Upper lobe of left lung (tissue), 4 donors: ENCODE results near the gene KCNMA1.

ENCODE experiments used
- POLR2A ChIP-seq, 4 donors: fragments of 450-650 bp; IDR thresholded peaks; one replicate each; pipeline ENCODE4 v1.5.1; 2016 to 2017; ENCODE audit warnings: antibody characterized with exemption in 4 of 4, mild to moderate bottlenecking in 2 of 4
- POLR2AphosphoS5 ChIP-seq, 2 donors: sonication (generic); formaldehyde crosslinking; IDR thresholded peaks; one replicate each; pipeline ENCODE4 v1.5.1; 2017; ENCODE audit warnings: antibody characterized with exemption in 2 of 2

DNA sequence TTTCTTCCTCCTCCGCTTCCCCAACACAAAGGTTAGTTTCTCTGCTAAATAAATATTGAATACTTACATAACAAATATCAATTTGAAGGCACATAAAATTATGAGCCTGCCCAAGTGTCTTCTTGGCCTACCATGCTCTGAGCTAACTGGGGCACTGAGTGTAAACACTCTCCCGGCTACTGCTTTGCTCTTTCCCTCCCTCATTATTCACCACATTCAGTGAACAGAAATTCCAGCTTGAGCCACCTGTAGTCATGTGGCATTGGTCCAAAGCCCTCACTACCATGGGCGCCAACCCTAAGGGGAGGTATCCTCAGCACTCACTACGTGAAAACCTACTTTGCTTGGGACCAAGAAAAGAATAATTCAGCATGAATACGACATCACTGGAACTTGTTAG, 409.0 kb downstream of the KCNMA1 start:
- TF ChIP-seq POLR2AphosphoS5 (IDR thresholded peaks at IDR 0.05) (no peak), POLR2A (IDR thresholded peaks at IDR 0.05) (no peak)
